Keratinocyte (primary cell): ENCODE data around the gene TAOK3. TPM values are rescaled to one million over a fixed set of nuclear protein-coding genes. Genes with fewer than 3 reads are reported as not detected.

Experiments used
- DNase-seq: peaks from one replicate; pipeline ENCODE4 v3.0.0-alpha.2; 2011; ENCODE audit warnings: low read depth, missing footprints, low spot score
- FAIRE-seq: peaks from 2 replicates; lab custom pipeline; 2011; peaks lifted over from hg19 to GRCh38; lab: Jason Lieb, UNC
- H2AFZ ChIP-seq: 2 replicates; pipeline ENCODE4 v1.6.0; 2012; ENCODE audit warnings: low read length, control low read depth, inconsistent platforms; ENCODE audit not compliant: control insufficient read depth
- H3K27ac ChIP-seq: 2 replicates; pipeline ENCODE4 v1.5.1; 2011; ENCODE audit warnings: low read length; ENCODE audit not compliant: control insufficient read depth, insufficient read depth
- H3K27me3 ChIP-seq: 3 replicates; pipeline ENCODE4 v1.6.0; 2011; ENCODE audit warnings: low read length; ENCODE audit not compliant: control insufficient read depth, insufficient read depth; ENCODE audit errors: extremely low read depth
- H3K36me3 ChIP-seq, 2 experiments: 2 replicates in 1 of 2; 3 replicates in 1 of 2; pipeline ENCODE4 v1.5.1; 2011; ENCODE audit warnings: low read length in 2 of 2, mild to moderate bottlenecking in 1 of 2; ENCODE audit not compliant: control insufficient read depth in 2 of 2, insufficient read depth in 2 of 2; ENCODE audit errors: extremely low read depth in 1 of 2
- H3K4me1 ChIP-seq: 3 replicates; pipeline ENCODE4 v1.5.1; 2011; ENCODE audit warnings: low read length; ENCODE audit not compliant: control insufficient read depth, insufficient read depth; ENCODE audit errors: extremely low read depth
- H3K4me2 ChIP-seq: 3 replicates; pipeline ENCODE4 v1.6.0; 2011; ENCODE audit warnings: low read depth, low read length; ENCODE audit not compliant: control insufficient read depth, insufficient read depth; ENCODE audit errors: extremely low read depth
- H3K4me3 ChIP-seq, 3 experiments: fragments of 200-600 bp in 1 of 3; sonication (generic) in 1 of 3; 2 replicates in 2 of 3; 3 replicates in 1 of 3; pipeline ENCODE4 v1.5.1; 2011 to 2016; ENCODE audit warnings: low read length in 3 of 3, mild to moderate bottlenecking in 3 of 3, control low read depth in 2 of 3, inconsistent platforms in 1 of 3, low read depth in 1 of 3, mixed read lengths in 1 of 3, mixed run types in 1 of 3, moderate library complexity in 1 of 3; ENCODE audit not compliant: control insufficient read depth in 2 of 3, insufficient read depth in 2 of 3; ENCODE audit errors: extremely low read depth in 1 of 3
- H3K79me2 ChIP-seq: 2 replicates; pipeline ENCODE4 v1.6.0; 2012; ENCODE audit warnings: low read length; ENCODE audit not compliant: control insufficient read depth, insufficient read depth
- H3K9ac ChIP-seq: 3 replicates; pipeline ENCODE4 v1.6.0; 2011; ENCODE audit warnings: low read length; ENCODE audit not compliant: control insufficient read depth, insufficient read depth; ENCODE audit errors: extremely low read depth
- H3K9me1 ChIP-seq: 3 replicates; pipeline ENCODE4 v1.6.0; 2011; ENCODE audit warnings: low read length; ENCODE audit not compliant: control insufficient read depth, insufficient read depth; ENCODE audit errors: extremely low read depth
- H3K9me3 ChIP-seq: 2 replicates; pipeline ENCODE4 v1.5.1; 2012; ENCODE audit warnings: low read depth, low read length; ENCODE audit not compliant: control insufficient read depth
- H4K20me1 ChIP-seq: 3 replicates; pipeline ENCODE4 v1.6.0; 2011; ENCODE audit warnings: low read length; ENCODE audit not compliant: control insufficient read depth, insufficient read depth; ENCODE audit errors: extremely low read depth
- EZH2 ChIP-seq: IDR thresholded peaks from one replicate; pipeline ENCODE4 v1.6.1; 2012; ENCODE audit warnings: inconsistent platforms, mild to moderate bottlenecking, low read length, moderate library complexity
- dilution Hi-C: fragments of 300-500 bp; cut with MboI; formaldehyde crosslinking; loops from one replicate; pipeline ENCODE4 v1.7.0; 2020; ENCODE audit warnings: low sequenced_read_pairs; ENCODE audit not compliant: extremely low pct_ligation_motif_present
- polyA plus RNA-seq, 5 experiments: library from polyadenylated mRNA; depleted of rRNA in 3 of 5; stranded (reverse) in 3 of 5; stranded (forward) in 1 of 5; unstranded in 1 of 5; fragments of >200 nt; gene quantifications; 1 replicate in 1 of 5; 2 replicates in 3 of 5; 3 replicates in 1 of 5; pipeline versions ENCODE4 v1.2.1 to v1.2.3, GENCODE V29; 2011 to 2012; ENCODE audit warnings: missing spikeins in 2 of 5, low read depth in 1 of 5, low replicate concordance in 1 of 5
- TF ChIP-seq, protein P1 (sequence below), 3 experiments: IDR thresholded peaks in 1 of 3; conservative IDR thresholded peaks in 1 of 3; optimal IDR thresholded peaks in 1 of 3; 2 replicates in 2 of 3; 3 replicates in 1 of 3; pipeline versions ENCODE3 to v1.5.1; 2011; ENCODE audit warnings: low read length in 3 of 3, mild to moderate bottlenecking in 3 of 3, moderate library complexity in 2 of 3, control low read depth in 1 of 3, inconsistent platforms in 1 of 3; ENCODE audit not compliant: insufficient read depth in 2 of 3; ENCODE audit errors: extremely low read depth in 1 of 3

The TAOK3 gene
- polyA plus RNA-seq, 1 donor (not counting 4 experiments of a cell fraction or from before 2014, with no cell fraction given), result 35.0 TPM

DNA sequence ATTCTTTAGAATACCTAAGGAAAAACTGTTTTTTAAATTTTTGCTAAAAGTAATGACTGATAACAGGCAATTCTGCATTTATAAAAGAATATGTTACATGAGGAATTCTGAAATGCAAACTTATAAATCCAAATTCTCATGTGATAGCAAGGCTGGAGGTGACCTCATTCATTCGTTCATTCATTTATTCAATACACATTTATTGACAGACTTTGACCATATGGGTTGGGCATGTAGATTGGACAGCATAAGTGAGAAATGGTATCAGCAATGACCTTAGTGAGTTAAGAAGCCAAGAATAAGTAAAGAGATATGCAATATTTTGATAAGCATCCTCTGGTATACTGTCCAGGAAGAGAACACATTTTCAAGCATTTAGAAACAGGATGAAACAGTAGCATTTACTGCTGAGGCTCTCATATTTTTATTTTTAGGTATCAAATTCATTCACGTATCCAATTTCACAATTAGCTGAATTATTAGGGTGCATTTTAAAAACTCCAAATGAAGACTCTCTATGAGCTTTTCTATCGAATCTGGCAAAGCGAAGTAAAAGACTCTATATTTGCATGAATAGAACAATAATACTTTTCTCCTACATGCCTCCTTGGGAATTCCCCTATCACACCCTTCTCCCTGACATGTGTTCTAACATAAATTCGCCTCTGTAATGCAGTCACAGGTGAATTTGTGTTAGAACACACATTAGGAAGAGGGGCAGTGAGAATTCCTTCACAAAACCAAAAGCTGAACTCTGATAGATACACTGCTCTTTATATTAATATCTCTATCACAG, 186.9 kb downstream of the TAOK3 start:
- no peak overlapping the region for H3K9ac ChIP-seq
- dilution Hi-C loops, result no loop called here
- TF ChIP-seq, protein P1, sequence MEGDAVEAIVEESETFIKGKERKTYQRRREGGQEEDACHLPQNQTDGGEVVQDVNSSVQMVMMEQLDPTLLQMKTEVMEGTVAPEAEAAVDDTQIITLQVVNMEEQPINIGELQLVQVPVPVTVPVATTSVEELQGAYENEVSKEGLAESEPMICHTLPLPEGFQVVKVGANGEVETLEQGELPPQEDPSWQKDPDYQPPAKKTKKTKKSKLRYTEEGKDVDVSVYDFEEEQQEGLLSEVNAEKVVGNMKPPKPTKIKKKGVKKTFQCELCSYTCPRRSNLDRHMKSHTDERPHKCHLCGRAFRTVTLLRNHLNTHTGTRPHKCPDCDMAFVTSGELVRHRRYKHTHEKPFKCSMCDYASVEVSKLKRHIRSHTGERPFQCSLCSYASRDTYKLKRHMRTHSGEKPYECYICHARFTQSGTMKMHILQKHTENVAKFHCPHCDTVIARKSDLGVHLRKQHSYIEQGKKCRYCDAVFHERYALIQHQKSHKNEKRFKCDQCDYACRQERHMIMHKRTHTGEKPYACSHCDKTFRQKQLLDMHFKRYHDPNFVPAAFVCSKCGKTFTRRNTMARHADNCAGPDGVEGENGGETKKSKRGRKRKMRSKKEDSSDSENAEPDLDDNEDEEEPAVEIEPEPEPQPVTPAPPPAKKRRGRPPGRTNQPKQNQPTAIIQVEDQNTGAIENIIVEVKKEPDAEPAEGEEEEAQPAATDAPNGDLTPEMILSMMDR (optimal IDR thresholded peaks at IDR 0.05 in 1 of 3, IDR thresholded peaks at IDR 0.05 in 1 of 3, conservative IDR thresholded peaks at IDR 0.05 in 1 of 3; ENCODE audit: extremely low read depth in 1 of 3, insufficient read depth in 2 of 3, low read length in 3 of 3), result no peak
- no peak for TF ChIP-seq EZH2
- DNase-seq (no peak), FAIRE-seq (peak; percentile 49)
- peaks cover 2% of the 10 kb centered on the region for H3K79me2 ChIP-seq
- no peaks in the 10 kb centered on the region for H4K20me1 ChIP-seq
- H3K9me3 ChIP-seq, result no peaks in the 10 kb centered on the region
- peaks cover 37% of the 10 kb centered on the region for H3K4me1 ChIP-seq
- no peaks in the 10 kb centered on the region for H3K27me3 ChIP-seq
- H2AFZ ChIP-seq, result peak overlapping the region; percentile 7
- H3K4me2 ChIP-seq, result no peak overlapping the region
- peaks cover 3 to 4% of the 10 kb centered on the region in 2 experiments for H3K36me3 ChIP-seq
- H3K27ac ChIP-seq, result peak overlapping the region; percentile 25
- no peak overlapping the region for H3K4me3 ChIP-seq
- no peaks in the 10 kb centered on the region for H3K9me1 ChIP-seq

DNA sequence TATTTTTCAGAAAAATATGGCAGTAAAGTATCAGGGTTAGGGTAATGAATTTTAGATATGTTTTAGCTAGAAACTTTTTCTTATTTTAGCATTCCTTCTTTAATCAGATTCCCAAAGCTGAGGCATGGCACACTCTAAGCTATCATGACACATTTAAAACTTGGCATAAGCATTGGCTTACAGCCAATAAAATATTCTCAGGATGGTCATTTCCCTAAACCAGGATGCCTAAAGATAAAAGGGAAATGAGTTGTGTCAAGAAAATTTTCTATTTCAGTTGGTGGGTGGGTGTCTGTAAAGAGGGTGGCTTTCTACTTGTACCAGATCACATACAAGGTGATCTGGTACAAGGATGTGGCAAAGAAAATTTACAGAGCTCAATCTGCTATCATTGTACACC, 189.0 kb downstream of the TAOK3 start:
- no peaks in the 10 kb centered on the region for H3K9me3 ChIP-seq
- H3K79me2 ChIP-seq, result peaks cover 2% of the 10 kb centered on the region
- DNase-seq (no peak), FAIRE-seq (peak; percentile 5)
- no peak overlapping the region for H3K9ac ChIP-seq
- dilution Hi-C loops, result no loop called here
- H3K9me1 ChIP-seq, result no peaks in the 10 kb centered on the region
- H3K4me1 ChIP-seq, result peaks cover 19% of the 10 kb centered on the region
- peaks cover 4 to 9% of the 10 kb centered on the region in 2 experiments for H3K36me3 ChIP-seq
- no peak overlapping the region for H3K4me2 ChIP-seq
- no peak overlapping the region for H3K27ac ChIP-seq
- no peaks in the 10 kb centered on the region for H3K27me3 ChIP-seq
- no peak overlapping the region for H3K4me3 ChIP-seq
- TF ChIP-seq EZH2, result no peak
- TF ChIP-seq, protein P1 (optimal IDR thresholded peaks at IDR 0.05 in 1 of 3, IDR thresholded peaks at IDR 0.05 in 1 of 3, conservative IDR thresholded peaks at IDR 0.05 in 1 of 3; ENCODE audit: extremely low read depth in 1 of 3, insufficient read depth in 2 of 3, low read length in 3 of 3), result no peak
- no peaks in the 10 kb centered on the region for H4K20me1 ChIP-seq
- H2AFZ ChIP-seq, result no peak overlapping the region
